Measurements from ENCODE around the gene USP30.

USP30 gene

GRCh38 chr12:109130297-109131153 is 78.1 kb downstream of the USP30 start:
- no peak for DNase-seq

- DNase-seq, result no peak
Observed at GRCh38 chr12:109131154-109132050, 79.0 kb downstream of the USP30 start.

GRCh38 chr12:109134186-109134917 is 82.0 kb downstream of the USP30 start:
- DNase-seq, result no peak

GRCh38 chr12:109137055-109137454 is 84.7 kb downstream of the USP30 start:
- no peak for DNase-seq
